ENCODE measurements around the gene TNFSF9. TPM values are rescaled to one million over a fixed set of nuclear protein-coding genes. Genes with fewer than 3 reads are reported as not detected.

The TNFSF9 gene, protein sequence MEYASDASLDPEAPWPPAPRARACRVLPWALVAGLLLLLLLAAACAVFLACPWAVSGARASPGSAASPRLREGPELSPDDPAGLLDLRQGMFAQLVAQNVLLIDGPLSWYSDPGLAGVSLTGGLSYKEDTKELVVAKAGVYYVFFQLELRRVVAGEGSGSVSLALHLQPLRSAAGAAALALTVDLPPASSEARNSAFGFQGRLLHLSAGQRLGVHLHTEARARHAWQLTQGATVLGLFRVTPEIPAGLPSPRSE
- under 1 TPM; 0.16 to 0.51 (median 0.28) TPM for polyA plus RNA-seq (ENCODE audit: insufficient read length in 4 of 4)

- DNase-seq (ENCODE audit: low read depth in 4 of 4, low spot score in 2 of 4): peak in 3 of 4 donors; percentile 48 to 73 (median 69)
These were observed at the start of gene TNFSF9 for GRCh38 chr19:6530386-6531162. Gene TNFSF9, plus strand, starts transcription at chr19:6531026. Its CDS starts 11 bp downstream, at chr19:6531037.

- DNase-seq (ENCODE audit: low read depth in 4 of 4, low spot score in 2 of 4): no peak
These were observed 49.1 kb upstream of the TNFSF9 start, which contains the start of gene DENND1C for GRCh38 chr19:6481541-6482342. Gene DENND1C, minus strand, starts transcription at chr19:6481787. Its CDS starts 92 bp downstream, at chr19:6481695.

GRCh38 chr19:6482343-6482686 lies 48.5 kb upstream of the TNFSF9 start:
- DNase-seq (ENCODE audit: low read depth in 4 of 4, low spot score in 2 of 4): no peak

DNA sequence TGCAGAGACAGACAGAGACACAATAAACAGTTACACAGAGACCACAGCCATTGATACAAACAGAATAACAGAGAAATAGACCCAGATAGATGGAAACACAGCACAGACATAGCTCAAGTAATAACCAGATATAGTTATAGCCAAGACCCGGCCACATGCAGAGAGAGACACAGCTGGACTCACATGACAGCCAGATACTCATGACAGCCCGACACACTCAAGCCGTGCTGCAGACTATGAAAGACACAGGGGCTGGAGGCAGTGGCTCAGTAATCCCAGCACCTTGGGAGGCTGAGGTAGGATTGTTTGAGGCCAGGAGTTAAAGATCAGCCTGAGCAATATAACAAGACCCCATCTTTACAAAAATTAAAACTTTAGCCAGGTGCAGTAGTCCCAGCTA lies 47.6 kb upstream of the TNFSF9 start:
- DNase-seq (ENCODE audit: low read depth in 4 of 4, low spot score in 2 of 4): no peak

GRCh38 chr19:6484230-6484629 lies 46.6 kb upstream of the TNFSF9 start:
- no peak for DNase-seq (ENCODE audit: low read depth in 4 of 4, low spot score in 2 of 4)

DNA sequence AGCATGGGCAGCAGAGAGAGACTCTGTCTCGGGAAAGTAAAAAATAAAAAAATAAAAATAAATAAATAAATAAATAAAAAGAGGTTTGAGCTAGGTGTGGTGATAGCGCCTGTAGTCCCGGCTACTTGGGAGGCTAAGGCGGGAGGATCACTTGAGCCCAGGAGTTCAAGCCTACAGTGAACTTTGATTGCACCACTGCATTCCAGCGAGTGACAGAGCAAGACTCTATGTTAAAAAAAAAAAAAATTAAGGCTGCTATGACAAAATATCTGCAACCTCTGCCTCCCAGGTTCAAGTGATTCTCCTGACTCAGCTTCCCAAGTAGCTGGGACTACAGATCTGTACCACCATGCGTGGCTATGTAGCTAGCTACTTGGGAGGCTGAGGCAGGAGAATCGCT lies 46.0 kb upstream of the TNFSF9 start:
- no peak for DNase-seq (ENCODE audit: low read depth in 4 of 4, low spot score in 2 of 4)

- no peak for DNase-seq (ENCODE audit: low read depth in 4 of 4, low spot score in 2 of 4)
These were observed 41.4 kb upstream of the TNFSF9 start for GRCh38 chr19:6489278-6490061.

DNA sequence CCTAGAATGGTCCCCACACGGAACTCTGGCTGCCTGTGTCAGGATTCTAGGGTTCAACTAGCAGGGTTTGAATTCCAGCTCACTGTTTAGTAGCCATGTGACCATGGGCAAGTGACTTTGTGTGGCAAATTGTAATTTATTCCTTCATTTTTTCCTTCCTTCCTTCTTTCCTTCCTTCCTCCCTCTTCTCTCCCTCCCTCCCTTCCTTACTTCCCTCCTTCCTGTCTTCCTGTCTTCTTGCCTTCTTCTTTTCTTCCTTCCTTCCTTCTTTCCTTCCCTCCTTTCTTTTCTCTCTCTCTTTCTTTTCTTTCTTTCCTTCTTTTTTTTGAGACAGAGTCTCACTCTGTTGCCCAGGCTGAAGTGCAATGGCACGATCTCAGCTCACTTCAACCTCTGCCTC lies 40.7 kb upstream of the TNFSF9 start:
- DNase-seq (ENCODE audit: low read depth in 4 of 4, low spot score in 2 of 4): no peak

GRCh38 chr19:6491802-6492592 lies 38.8 kb upstream of the TNFSF9 start:
- DNase-seq (ENCODE audit: low read depth in 4 of 4, low spot score in 2 of 4): no peak

DNA sequence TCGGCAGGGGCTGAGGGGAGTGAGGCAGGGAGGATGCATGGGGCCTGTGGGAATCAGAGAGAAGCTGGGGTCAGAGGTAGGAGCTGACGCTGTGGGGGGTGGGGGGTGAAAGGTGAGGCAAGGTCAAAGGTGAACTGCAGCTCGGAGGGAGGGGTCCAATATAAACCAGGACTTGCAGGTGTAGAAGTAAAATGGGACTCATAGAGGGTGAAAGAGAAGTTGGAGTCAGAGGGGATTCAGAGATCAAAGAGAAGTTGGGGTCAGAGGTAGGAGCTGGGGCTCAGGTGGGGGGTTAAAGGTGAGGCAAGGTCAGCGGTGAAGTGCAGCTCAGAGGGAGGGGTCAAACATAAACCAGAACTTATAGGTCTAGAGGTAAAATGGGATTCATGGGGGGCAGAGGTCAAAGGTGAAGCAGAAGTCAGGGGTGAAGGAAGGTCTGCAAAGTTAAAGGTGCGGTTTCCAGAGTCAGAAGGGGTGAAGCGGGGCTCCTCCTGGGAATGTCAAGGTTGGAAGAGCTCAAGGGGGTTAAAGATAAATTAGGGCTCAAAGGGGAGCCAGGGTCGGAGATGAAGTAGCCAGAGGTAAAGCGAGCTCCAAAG lies 36.3 kb upstream of the TNFSF9 start:
- no peak for DNase-seq (ENCODE audit: low read depth in 4 of 4, low spot score in 2 of 4)

- no peak for DNase-seq (ENCODE audit: low read depth in 4 of 4, low spot score in 2 of 4)
These were observed 34.9 kb upstream of the TNFSF9 start for GRCh38 chr19:6495947-6496346.

- no peak for DNase-seq (ENCODE audit: low read depth in 4 of 4, low spot score in 2 of 4)
These were observed 32.4 kb upstream of the TNFSF9 start for GRCh38 chr19:6498294-6499036.

DNA sequence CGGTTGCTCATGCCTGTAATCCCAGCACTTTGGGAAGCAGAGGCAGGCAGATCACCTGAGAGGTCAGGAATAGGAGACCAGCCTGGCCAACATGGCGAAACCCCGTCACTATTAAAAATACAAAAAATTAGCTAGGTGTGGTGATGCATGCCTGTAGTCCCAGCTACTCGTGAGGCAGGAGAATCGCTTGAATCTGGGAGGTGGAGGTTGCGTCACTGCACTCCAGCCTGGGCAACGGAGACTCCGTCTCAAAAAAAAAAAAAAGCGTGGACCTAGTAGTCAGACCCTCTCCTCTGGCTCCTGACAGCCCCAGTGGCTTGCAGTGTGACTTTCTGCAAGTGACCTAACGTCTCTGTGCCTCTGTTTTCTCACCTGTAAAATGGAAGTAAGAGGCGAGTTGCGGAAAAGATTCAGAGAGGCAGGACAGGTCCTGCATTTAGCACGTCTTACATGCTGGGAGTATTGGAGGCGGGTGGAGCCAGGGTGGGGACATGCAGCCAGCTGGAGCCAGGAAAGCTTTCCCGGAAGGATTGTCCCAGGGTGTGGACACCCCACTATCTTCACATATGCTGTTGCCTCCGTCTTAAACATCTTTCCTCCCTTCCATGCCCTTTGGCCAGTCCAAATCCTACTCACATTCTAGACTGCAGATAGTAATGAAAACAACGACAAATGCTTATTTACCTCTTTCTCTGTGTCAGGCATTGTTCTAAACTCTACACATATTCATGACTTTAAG lies 31.6 kb upstream of the TNFSF9 start:
- no peak for DNase-seq (ENCODE audit: low read depth in 4 of 4, low spot score in 2 of 4)

DNA sequence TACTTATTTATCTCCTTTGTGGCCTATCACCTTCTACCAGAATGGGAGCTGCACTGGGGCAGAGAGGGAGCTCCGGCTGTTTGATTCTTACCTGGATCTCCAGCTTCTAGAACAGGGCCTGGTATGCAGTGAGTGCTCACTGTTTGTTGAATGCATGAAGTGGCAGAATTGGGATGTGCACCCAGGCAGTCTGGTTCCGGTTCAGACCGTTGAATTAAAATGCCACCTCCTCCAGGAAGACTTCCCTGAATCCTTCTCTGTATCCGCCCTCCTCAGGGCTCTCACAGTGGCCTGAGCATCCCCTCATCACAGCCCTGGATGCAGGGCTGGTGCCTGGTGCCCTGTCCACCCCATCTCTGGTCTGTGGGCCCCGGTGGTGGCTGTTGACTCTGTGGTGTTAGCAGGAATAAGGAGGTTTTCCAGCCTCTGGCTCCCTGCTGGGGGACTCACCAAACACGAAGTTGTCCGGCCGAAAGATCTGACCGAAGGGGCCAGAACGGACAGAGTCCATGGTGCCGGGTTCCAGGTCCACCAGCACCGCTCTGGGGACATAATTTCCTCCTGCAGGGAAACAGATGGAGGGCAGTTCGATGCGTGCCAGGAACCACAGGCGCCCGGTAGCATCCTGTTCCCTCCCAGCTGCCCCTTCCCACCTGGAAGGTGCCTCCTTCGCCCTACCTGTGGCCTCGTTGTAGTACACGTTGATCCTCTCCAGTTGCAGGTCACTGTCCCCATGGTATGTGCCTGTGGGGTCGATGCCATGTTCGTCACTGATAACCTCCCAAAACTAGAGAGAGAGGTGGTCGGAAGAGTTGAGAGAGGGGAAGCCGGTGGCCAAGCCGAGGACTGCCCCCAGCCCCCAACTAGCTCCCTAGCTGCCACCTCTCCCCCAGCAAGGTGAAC lies 29.7 kb upstream of the TNFSF9 start:
- no peak for DNase-seq (ENCODE audit: low read depth in 4 of 4, low spot score in 2 of 4)

DNA sequence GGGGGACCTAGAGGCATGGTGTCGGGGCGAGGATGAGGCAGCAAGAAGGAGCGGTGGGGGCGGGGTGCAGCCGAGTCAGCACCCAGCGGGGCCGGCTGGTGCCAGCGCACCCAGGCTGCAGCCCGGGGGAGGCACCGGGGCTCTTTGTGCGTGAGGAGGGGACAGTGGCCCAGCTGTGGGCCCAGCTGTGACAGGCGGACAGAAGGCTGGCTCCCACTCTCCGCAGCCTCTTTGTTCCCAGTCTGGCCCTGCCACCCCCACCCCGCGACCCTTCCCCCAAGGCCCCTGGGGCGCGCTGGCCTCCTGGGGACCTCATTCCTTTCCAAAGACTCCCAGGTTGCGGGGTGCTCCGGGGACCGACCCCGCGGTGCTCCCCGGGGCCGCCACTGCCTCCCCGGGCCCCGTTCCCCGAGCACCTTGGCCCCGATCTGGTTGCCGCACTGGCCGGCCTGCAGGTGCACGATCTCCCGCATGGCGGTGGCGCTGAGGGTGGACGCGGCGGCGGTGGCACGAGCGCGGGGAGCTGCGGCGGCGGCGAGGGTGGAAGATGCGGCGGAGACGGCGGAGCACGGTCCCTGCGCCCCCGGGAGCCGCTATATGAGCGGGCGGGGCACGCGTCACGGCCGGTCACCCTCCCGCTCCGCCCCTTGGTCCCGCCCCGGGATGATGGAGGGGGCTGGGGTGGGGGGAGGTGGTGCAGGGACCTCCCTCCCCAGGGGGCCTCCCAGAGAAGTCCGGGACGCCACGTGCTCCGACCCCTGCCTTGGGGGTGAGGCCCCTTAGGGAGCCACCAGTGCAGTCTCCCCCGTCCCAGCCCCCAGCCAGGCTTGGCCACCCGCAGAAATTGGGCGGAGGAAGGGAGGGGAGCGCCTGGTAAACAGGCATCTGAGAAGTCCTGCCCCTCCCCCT lies 28.8 kb upstream of the TNFSF9 start, which contains the start of gene TUBB4A:
Gene TUBB4A (minus strand): TSS at position 570 of the 909 bp plus-strand sequence. CDS start 97 bp downstream, at position 473.
- DNase-seq (ENCODE audit: low read depth in 4 of 4, low spot score in 2 of 4): no peak

Data from left renal cortex interstitium (tissue), 4 donors.